Left ventricle myocardium inferior (tissue), 1 donor: Measurements from ENCODE around the gene PRR15. TPM values are rescaled to one million over a fixed set of nuclear protein-coding genes. Genes with fewer than 3 reads are reported as not detected.

Experiments used
- DNase-seq: peaks from one replicate; pipeline ENCODE4 v3.0.0-alpha.2; 2020
- H3K27ac ChIP-seq: fragments of 200-600 bp; replicated peaks from 2 replicates; pipeline ENCODE4 v1.8.0; 2021
- H3K27me3 ChIP-seq: fragments of 200-600 bp; 2 replicates; pipeline ENCODE4 v1.8.0; 2021; ENCODE audit warnings: low read depth
- H3K36me3 ChIP-seq: fragments of 200-600 bp; 2 replicates; pipeline ENCODE4 v1.8.0; 2021
- H3K4me1 ChIP-seq: fragments of 200-600 bp; 2 replicates; pipeline ENCODE4 v1.8.0; 2021
- H3K4me3 ChIP-seq: fragments of 200-600 bp; 2 replicates; pipeline ENCODE4 v1.8.0; 2021; ENCODE audit warnings: mild to moderate bottlenecking, moderate library complexity
- H3K9me3 ChIP-seq: fragments of 200-600 bp; replicated peaks from 2 replicates; pipeline ENCODE4 v1.8.0; 2021
- intact Hi-C: fragments of 100-400 bp; cut with micrococcal nuclease; formaldehyde crosslinking; loops from one replicate; pipeline ENCODE4 v1.11.0; 2022
- total RNA-seq: library from RNA; stranded (reverse); fragmentation: NEBNext Ultra II Directional; extraction: Animal tissue kit (Norgen Biotek cat#: 25700); gene quantifications from one replicate; pipeline ENCODE4 v1.2.1, GENCODE V29; 2021
- TF ChIP-seq, protein P1 (sequence below): fragments of 200-600 bp; IDR thresholded peaks from 2 replicates; pipeline ENCODE4 v1.8.0; 2021; ENCODE audit warnings: antibody characterized with exemption, mild to moderate bottlenecking, borderline replicate concordance
- donor health status: DM: no; HTN: yes; CAD: no; lungs with severe emphysema.

Gene PRR15
- total RNA-seq, 1 donor from 2014 or later: not detected

- DNase-seq: no peak
- H3K27me3 ChIP-seq: peaks cover 8% of the 10 kb centered on the region
- H3K4me1 ChIP-seq: peaks cover 4% of the 10 kb centered on the region
- H3K36me3 ChIP-seq: no peaks in the 10 kb centered on the region
- TF ChIP-seq, protein P1, sequence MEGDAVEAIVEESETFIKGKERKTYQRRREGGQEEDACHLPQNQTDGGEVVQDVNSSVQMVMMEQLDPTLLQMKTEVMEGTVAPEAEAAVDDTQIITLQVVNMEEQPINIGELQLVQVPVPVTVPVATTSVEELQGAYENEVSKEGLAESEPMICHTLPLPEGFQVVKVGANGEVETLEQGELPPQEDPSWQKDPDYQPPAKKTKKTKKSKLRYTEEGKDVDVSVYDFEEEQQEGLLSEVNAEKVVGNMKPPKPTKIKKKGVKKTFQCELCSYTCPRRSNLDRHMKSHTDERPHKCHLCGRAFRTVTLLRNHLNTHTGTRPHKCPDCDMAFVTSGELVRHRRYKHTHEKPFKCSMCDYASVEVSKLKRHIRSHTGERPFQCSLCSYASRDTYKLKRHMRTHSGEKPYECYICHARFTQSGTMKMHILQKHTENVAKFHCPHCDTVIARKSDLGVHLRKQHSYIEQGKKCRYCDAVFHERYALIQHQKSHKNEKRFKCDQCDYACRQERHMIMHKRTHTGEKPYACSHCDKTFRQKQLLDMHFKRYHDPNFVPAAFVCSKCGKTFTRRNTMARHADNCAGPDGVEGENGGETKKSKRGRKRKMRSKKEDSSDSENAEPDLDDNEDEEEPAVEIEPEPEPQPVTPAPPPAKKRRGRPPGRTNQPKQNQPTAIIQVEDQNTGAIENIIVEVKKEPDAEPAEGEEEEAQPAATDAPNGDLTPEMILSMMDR: no peak
- no peak overlapping the region for H3K4me3 ChIP-seq
- H3K9me3 ChIP-seq: no peaks in the 10 kb centered on the region
- H3K27ac ChIP-seq: no peak overlapping the region
- intact Hi-C loops: no loop called here
Observed at GRCh38 chr7:29614229-29614628, 50.6 kb downstream of the PRR15 start.

Other genes starting within 250 kb of the PRR15 start
- gene WIPF3, start 242.7 kb downstream of the PRR15 start, total RNA-seq: 8.0 TPM